ENCODE results near the gene CELF5.

CELF5 gene

GRCh38 chr19:3279306-3279705 lies 54.8 kb downstream of the CELF5 start:
- no peak overlapping the region for H3K4me3 ChIP-seq (ENCODE audit: low read depth, low read length)
- no peak for TF ChIP-seq CTCF (IDR thresholded peaks at IDR 0.05; ENCODE audit: insufficient read depth, low read length, missing control alignments)
- DNase-seq (ENCODE audit: low read depth, low spot score): no peak
- ChIA-PET CTCF (no interaction called here), POLR2A (no interaction called here)

GRCh38 chr19:3281026-3281425 lies 56.6 kb downstream of the CELF5 start:
- TF ChIP-seq CTCF (IDR thresholded peaks at IDR 0.05; ENCODE audit: insufficient read depth, low read length, missing control alignments): no peak
- ChIA-PET CTCF (interaction anchor here (1.9 kb wide), 1 partner anchor 24 kb away, joined by 4 read pairs; no protein-coding TSS in a partner anchor), POLR2A (no interaction called here)
- H3K4me3 ChIP-seq (ENCODE audit: low read depth, low read length): no peak overlapping the region
- no peak for DNase-seq (ENCODE audit: low read depth, low spot score)

GRCh38 chr19:3282155-3282554 lies 57.7 kb downstream of the CELF5 start:
- no peak for DNase-seq (ENCODE audit: low read depth, low spot score)
- TF ChIP-seq CTCF (IDR thresholded peaks at IDR 0.05; ENCODE audit: insufficient read depth, low read length, missing control alignments): no peak
- no peak overlapping the region for H3K4me3 ChIP-seq (ENCODE audit: low read depth, low read length)
- ChIA-PET POLR2A (no interaction called here), CTCF (interaction anchor here (0.7 kb wide), 1 partner anchor 464 kb away, joined by 3 read pairs; no protein-coding TSS in a partner anchor)

- POLR2A ChIA-PET: no interaction called here
- no peak for TF ChIP-seq CTCF (IDR thresholded peaks at IDR 0.05; ENCODE audit: insufficient read depth, low read length, missing control alignments)
- CTCF ChIA-PET: interaction anchor here (2.1 kb wide), 1 partner anchor 22 kb away, joined by 8 read pairs; no protein-coding TSS in a partner anchor
- DNase-seq (ENCODE audit: low read depth, low spot score): no peak
- H3K4me3 ChIP-seq (ENCODE audit: low read depth, low read length): no peak overlapping the region
Measured at GRCh38 chr19:3282564-3282963, 58.1 kb downstream of the CELF5 start.

GRCh38 chr19:3283246-3283751 lies 58.8 kb downstream of the CELF5 start:
- POLR2A ChIA-PET: no interaction called here
- CTCF ChIA-PET: interaction anchor here (1.0 to 2.1 kb wide), 2 partner anchors 21 to 26 kb away, joined by 3 to 8 read pairs; no protein-coding TSS in a partner anchor
- no peak overlapping the region for H3K4me3 ChIP-seq (ENCODE audit: low read depth, low read length)
- no peak for TF ChIP-seq CTCF (IDR thresholded peaks at IDR 0.05; ENCODE audit: insufficient read depth, low read length, missing control alignments)
- DNase-seq (ENCODE audit: low read depth, low spot score): no peak

GRCh38 chr19:3283886-3284657 lies 59.6 kb downstream of the CELF5 start:
- ChIA-PET POLR2A (no interaction called here), CTCF (interaction anchor here (1.0 to 2.1 kb wide), 4 partner anchors 9 to 189 kb away, joined by 3 to 12 read pairs (median 6); no protein-coding TSS in a partner anchor)
- TF ChIP-seq CTCF (IDR thresholded peaks at IDR 0.05; ENCODE audit: insufficient read depth, low read length, missing control alignments): no peak
- H3K4me3 ChIP-seq (ENCODE audit: low read depth, low read length): no peak overlapping the region
- no peak for DNase-seq (ENCODE audit: low read depth, low spot score)
